ENCODE results near the gene GMEB2.

GRCh38 chr20:63628246-63628975 is 1.5 kb upstream of the GMEB2 start:
- TF ChIP-seq GATA2 (IDR thresholded peaks at IDR 0.05; ENCODE audit: low read depth, low read length): no peak
- TF ChIP-seq GATA3 (IDR thresholded peaks at IDR 0.05; ENCODE audit: low read depth, low read length): no peak
